NCI-H748 treated with DMSO at 0.1 percent for 48 hours (cell line): Measurements from ENCODE around the gene LSP1.

ENCODE experiments used
- DNase-seq: peaks from one replicate; lab custom pipeline; 2025; lab: John Stamatoyannopoulos, UW

The LSP1 gene

DNA sequence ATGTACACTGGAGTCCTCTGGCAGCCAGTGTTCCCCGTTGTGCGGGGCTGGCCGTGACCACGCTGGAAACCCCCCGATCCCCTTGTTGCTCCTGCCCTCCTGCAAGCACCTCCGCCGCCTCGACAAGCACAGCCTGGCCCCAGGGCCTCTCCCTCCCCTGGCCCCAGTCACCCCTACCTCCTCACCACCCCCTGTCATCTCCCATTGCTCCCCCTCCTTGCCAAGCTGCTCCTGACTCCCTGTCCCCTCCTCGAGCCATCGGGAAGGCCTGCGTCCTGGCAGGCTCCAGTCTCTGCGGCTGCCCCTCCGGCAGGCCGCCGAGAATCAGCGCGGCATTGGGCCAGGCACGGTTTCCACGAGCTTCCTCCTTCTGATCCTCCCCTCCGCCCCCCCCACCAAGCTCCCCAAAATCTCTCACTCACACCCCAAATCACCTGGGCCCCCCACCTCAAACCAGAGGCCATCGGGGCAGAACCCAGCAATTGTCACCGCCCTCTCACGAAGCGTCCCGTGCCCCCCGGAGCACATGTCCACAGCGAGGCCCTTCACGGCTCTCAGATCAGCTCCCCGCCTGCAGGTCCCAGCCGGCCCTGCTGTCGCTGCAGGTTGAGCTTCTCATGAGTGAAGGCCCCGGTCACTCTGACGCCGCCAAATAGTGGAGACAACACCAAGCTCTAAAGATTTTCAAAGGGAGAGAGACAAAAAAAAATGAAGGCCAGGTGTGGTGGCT, 5.7 kb upstream of the LSP1 start:
- no peak for DNase-seq

DNA sequence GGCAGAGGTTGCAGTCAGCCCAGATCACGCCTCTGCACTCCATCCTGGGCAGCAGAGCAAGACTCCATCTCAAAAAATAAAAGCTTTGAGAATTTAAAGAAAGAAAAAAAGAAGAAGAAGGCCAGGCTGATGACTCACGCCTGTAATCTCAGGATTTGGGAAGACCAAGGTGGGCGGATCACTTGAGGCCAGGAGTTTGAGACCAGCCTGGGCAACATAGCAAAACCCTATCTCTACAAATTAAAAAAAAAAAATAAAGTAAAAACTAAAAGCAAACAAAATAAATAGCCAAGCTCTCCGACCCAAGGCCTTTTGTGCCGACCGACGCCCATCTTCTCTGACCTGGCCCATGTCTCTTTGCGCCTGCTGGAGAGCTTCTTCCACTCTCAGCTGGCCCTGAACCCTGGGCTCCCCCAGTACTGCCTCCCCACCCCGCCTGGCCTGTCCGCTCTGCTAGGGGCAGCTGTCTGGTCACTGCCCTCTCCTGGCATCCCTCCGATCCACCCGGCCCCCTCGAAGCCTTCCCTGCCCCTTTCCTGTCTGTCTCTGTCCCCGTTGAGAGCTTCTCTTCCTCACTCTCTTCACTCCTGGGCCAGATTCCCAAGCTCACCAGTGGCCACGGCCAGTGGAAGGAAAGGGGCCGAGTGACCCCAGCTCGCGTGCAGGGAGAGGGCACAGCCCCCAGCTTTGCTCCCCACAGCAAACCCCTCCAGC, 4.8 kb upstream of the LSP1 start:
- no peak for DNase-seq

DNA sequence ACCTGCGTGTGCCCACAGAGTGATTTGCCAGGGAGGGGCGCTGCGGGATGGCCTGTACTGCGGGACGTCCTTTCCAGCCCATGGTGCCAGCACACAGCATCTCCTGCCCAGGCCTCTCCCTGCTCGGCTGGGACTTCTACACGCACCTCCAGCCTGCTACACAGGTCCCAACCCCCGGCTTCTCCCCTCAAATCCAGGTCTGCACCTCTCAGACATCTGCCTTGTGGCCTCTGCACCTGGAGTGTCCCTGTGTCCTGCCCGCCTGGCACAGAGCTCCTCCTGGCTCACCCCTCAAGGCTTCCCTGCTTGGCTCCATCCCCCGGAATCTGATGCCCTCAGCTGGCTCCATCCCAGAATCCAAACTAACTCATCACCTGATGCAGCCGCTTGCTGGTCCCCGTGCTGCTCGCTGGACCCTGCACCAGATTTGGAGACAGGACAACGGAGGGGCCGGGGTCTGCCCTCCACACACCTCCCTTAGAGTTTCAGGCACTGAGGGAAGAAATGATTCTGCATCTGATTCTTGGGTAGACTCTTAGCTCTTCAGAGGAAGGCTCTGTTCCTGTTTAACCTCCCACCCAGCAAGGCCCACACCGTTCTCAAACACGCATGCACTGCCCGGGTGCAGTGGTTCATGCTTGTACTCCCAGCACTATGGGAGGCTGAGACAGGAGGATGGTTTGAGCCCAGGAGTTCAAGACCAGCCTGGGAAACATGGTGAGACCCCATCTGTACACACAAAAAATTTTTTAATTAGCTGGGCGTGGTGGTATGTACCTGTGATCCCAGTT, 4.0 kb upstream of the LSP1 start:
- DNase-seq: no peak

DNA sequence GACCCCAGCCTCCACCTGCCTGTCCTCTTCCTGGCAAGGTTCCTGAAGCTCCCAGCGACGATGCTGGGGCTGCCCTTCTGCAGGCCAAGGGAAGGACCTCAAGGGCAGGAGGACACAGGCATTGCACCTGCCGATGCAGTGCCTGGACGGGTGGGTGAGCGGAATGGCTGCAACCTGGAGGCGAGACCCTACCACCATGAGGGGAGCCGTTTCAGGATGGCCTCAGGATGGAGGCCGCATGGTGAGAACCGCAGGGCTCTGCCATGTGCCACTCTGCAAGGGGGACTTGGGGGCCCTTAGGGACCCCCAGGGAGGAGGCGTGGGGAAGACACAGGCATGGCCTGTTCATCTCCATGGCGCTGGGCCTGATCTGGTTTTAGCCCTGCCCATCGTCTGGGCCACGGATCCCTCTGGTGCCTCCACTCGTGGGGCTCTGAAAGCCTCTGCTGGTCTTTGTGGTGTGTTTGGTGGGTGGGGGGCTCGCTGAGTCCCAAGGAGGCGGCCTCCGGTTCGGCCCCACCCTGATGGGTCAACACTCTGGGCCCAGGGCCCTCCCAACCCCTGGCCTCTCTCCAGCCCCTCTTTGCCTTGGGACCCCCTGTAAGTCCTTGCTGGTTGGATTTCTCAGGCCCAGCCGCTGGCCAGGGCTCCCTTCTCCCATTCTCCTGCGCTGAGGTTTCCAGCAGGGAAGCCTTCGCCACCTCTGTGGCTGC, 1.3 kb upstream of the LSP1 start:
- DNase-seq: no peak

DNA sequence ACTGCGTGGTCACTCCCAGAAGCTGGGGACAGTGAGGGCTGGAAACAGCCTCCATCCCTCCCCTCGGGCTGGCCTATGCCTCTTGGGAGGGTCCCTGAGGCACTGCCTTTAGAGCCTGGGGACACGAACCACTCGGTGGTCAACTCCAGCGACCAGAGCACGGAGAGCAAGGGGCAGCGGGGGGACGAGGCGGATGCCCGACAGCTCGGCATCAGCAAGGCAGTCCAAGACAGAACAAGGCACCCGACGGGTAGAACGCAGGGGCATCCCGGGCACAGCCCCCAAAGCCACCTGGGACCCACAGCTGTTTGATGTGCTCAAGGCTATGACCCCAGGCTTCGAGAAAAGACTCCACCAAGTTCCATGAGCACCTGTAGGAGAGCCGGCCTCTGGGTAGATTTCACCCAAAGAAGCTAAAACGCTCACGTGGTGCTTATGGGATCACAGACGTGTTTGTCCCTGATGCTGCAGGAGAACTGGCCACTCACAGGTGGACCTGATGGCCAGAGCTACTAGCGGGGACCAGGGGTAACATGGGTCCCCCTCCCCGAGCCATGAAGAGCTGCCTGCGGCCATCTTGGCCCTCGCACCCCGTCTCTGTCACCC, 510 bp upstream of the LSP1 start:
- DNase-seq: no peak

DNA sequence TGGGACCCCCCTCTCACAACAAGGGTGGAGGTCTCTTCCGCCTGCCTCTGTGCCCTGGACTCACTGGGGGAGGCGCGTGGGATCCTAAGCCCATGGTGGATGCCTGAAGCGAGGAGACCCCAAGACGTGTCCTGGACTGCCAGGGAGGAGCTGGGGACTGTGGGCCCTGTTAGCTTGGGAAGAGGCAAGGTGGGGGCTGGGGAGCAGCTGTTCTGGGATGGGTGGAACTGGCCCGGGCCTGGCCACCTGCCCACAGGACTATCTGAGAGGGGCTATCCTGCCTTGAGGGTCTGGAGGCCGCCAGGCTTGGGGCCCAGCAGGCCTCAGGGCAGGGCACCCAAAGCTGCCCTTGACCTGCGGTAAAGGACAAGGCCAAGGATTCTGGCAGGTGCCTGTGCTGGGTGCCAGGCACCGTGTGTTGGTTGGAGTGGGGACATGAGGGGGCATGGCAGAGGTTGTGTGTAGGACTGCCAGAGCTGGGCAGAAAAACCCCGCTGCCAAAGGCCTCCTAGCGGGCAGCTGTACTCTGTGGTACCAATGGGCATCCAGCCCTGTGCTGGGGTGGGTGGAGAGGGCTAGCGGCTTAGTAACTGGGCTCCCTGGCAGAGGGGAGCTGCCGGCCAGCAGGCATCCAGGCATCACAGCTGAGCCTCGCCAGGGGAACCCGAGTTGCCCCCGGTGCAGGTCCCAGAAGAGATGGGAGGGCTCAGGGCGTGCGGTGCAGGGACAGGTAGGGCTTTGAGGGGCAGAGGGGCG, 670 bp downstream of the LSP1 start:
- DNase-seq: no peak

DNA sequence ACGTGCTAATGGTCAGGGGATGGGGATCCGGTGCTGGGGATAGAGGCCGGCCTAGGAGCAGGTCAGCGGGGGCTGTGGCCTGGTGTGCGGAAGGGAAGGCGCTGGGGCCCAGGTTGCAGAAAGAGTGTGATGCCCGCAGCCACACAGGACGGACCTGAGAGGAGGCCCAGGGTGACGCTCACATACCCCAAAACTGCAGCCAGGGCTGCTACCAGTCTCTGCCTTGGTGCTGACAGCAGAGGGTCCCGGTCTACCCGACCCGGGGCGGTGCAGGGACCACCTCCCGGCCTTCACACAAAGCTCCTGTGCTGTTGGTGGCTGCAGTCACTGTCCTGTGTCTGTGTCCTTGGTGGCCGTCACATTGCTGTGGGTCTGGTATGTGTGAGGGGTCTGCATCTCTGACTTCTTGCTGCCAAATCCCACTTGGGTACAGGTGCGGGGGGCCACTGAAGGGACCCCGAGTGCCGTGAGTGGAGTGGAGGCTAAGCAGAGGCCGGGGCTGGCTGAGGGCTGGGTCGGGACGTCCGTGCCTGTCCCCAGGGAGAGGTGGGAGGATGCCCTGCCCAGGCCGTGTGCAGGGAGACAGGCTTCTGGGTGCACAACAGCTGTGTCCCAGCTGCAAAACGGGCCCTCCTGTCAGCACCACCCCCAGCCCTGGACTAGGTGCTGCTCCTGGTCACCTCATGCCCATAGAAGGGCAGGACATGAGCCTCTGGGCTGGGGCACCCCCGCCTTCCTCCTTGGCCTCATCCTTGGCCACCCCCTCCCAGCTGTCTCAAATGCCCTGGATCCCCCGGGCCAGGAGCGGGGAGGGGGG, 1.5 kb downstream of the LSP1 start:
- DNase-seq: no peak

DNA sequence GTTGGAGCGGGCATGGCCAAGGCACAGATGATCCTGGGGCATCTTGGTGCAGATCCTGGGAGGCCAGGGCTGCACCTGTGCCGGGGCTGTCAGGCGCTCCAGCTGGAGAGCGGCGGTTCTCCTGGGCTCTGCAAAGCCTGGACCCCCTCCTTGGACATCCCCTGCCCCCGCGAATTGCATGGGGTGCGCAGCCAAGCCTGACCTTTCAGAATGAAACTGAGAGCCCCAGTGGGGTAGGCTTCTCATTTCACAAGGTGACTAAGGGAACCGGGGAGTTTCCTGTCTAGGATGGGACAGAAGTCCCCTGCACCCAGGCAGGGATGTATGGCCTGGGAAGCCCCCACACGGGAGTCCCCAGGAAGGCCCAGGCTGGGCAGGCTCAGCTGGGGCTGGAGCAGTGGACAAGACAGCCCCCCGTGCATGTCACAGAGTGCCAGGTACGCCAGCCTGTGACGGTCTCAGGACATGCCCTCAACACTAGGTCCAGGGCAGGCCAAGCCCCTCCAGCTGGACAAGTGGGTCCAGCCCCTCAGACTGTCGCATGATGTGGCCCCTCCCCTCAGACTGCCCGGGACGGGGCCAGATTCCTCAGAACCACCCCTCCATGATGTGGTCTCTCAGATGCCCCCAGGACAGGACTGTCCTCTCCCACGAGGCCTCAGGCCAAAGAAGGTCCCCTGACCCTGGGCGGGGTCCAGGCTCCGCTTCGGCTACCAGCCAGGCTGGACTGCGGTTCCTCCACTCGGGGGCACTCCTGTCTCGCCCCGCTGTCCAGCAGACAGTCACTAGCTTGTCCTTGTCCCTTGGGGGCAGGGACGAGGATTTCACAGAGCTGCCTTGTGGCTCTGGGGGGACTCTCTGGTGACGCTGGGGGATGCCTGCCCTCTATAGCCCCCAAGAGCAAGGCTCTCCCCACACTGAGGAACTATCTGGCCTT, 2.3 kb downstream of the LSP1 start:
- DNase-seq: no peak

DNA sequence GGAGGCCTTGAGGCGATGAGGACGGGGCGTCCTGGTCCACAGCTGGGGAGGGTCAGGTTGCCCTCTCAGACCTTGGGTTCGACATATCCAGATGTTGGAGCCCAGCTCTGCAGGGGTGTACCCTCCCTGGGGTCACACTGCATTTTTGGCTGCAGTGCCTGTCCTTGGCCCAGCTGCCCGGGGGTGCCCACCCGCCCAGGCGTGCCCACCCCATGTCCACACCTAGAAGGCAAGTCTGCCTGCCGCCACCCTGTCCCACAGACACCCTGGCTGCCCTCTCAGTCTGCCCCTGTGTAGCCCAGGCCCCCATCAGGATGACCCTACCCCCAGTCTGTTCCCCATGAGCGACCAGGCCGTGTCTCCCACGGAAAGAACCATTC, 3.0 kb downstream of the LSP1 start:
- no peak for DNase-seq

DNA sequence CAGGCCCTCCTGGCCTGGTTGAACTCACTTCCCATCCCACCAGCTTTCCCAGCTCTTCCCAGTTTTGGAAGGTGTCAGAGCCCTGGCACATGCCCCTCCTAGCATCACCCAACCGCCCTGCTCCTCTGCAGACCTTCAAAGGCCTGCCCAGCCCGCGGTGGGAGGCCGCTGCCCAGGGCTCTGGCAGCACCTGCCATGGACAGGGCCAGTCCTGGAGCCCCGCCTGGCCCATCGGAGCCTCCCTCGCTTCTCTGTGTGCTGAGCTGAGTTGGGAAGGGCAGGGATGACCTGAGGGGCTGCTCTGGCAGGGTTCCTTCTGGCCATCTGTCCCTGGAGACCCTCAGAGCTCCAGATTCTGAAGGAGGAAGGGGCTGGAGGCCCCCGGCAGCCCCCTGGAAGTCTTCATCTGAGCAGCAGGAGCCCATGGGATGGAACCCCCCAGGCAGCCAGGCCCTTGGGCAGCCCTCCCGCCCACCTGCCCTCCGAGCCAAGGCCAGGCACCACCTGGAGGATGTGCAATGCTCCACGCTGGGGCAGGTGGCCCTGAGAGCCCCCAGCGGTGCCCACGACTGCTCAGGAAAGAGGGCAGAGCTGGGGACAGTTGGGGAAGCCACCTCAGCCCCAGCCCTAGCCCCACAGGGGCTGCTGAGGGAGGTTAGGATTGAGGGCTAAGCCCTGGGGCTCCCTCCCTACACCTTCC, 3.6 kb downstream of the LSP1 start:
- no peak for DNase-seq

DNA sequence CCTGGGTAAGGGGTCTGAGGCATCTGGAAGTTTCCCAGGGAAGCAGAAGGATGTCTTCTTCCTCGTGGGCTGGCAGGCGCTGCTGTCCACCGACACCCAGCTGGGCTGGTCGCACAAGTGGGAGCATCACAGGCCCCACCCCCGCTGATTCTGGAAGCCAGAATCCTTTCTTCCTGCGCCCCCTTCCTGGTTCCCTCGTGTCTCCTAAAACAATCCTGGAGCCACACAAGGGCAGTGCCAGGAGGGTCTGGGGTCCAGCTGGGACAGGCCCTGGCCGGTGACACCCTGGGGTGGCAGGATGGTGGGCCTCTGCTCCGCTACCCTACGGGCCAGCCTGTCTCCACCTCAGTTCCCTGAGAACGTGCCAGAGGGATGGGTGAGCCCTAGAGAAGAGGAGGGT, 4.2 kb downstream of the LSP1 start:
- DNase-seq: no peak

DNA sequence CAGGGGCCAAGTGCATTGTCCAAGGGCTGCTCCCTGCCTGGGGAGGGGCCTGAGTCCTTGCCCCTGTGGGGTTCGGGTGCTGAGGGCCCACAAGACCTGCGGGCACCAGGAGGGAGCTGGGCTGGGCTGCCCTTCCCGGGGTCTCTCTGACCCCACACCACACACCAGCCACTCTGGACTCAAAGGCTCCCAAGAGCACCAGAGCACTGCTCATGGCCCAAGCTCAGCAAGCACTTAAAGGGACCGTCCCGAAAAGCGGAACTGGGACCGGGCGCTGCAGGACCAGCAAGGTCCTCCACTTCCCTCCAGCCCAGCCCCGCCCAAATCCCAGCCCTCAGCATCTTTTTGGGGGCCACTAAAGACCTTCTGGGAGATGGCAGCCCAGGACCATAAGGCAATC, 5.3 kb downstream of the LSP1 start:
- DNase-seq: no peak

DNA sequence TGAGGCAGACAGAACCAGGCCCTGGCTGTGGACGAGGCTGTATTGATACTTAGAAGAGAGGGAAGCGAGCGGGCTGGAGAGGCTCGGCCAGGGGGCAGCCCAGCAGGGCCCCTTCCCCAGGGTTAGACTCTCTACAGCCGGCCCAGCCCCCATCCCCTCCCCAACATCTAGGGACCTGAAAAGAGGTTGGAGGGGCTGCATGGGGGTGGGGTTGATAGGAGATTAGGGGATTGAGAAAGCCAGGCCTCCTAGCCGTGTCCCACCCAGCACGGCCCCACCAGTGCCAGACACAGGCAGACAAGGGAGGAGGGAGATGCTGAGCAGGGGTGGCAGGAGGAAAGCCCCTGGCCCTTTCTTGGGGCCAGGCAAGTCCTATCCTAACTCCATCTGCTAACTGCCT, 5.7 kb downstream of the LSP1 start:
- DNase-seq: no peak

DNA sequence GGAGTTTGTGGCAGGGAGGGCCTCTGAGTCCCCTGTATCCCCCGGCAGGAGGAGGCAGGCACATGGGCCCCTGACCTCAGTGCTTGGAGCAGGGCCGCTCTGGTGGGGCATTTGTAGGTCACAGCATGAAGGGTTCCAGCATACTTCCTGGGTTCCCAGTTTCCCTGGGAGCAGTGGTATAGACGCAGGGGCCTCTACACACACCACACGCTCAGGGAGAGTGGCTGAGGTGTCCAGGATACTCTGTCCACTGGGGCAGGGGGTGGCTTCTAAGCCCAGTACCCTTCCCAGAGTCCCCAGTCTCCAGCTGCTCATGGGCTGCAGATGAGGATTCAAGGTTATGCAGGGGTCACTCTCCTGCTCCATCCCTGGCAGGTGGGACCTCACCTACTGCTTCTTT, 6.1 kb downstream of the LSP1 start:
- no peak for DNase-seq

DNA sequence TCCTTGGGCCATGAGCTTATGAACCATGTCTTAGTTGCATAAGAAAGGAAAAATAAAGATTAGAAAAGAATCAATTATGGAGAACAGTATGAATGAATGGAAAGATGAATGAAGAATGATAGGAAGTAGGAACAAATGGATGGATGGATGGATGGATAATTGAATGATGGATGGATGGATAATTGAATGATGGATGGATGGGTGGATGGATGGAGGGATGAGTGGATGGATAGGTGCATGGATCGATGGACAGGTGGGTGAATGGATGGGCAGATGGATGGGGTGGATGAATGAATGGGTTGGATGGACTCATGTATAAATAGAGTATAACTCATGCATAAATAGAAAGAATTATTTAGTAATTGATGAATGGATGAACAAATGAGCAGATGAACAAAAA, 7.2 kb downstream of the LSP1 start:
- DNase-seq: no peak

DNA sequence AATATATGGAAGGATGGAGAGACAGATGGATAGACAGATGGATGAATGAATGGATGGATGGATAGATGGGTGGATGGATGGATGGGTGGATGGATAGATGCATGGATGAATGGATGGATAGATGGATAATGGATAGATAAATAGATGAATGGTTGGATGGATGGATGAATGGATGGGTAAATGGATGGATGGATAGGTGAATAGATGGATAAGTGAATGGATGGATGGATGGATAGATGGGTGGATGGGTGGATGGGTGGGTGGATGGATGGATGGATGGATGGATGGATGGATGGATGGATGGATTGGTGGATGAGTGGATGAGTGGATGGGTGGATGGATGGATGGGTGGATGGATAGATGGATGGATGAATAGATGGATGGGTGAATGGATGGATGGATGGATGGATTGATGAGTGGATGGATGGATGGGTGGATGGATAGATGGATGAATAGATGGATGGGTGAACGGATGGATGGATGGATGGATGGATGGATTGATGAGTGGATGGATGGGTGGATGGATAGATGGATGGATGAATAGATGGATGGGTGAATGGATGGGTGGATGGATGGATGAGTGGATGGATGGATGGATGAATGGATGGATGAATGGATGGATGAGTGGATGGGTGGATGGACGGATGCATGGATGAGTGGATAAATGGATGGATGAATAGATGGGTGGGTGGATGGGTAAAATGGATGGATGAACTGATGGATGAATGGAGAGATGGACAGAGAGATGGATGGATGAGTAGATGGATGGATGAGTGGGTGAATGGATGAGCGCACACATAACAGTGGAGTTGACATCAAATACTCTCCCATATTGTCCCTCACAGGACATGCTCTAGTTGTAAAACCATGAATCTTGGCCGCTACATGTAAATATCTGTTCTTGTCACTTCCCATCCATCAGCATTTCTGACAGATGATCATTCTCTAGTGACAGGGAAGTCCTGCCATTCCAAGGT, 8.8 kb downstream of the LSP1 start:
- no peak for DNase-seq

DNA sequence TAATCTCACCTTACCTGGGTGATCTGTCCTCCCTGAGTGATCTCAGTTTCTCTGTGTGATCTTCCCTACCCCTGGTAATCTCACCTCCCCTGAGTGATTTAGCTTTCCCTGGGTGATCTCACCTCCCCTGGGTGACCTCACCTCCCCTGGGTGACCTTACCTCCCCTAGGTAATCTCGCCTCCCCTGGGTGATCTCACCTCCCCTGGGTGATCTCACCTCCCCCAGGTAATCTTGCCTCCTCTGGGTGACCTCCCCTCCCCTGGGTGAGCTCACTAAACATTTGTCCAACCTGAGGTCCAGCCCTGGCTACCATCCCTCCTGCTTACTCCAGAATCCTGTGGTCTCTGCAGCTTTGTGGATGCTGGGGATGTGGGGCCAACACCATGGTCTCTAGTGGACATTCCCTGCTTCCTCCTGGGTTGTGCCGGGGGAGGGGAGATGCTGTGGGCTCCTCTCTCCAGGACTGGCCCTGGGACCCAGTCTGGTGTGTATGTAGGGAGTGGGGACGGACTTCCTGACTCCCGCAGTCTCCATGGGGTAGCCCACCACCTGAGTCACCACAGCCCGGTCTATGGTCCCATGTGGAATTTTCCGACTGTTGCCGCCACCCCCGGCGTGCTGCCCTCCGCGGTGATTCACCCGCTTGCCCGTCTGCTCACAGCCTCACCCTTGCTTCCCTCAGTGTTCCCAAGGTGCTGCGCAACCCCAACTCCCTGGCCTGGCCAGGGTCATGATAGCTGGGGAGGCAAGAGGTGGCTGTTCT, 9.9 kb downstream of the LSP1 start:
- no peak for DNase-seq
